Left ventricle myocardium inferior (tissue), 1 donor: Measurements from ENCODE around the gene ZNRD2. TPM values are rescaled to one million over a fixed set of nuclear protein-coding genes. Genes with fewer than 3 reads are reported as not detected.

Experiments used
- DNase-seq: peaks from one replicate; pipeline ENCODE4 v3.0.0-alpha.2; 2020
- H3K27ac ChIP-seq: fragments of 200-600 bp; replicated peaks from 2 replicates; pipeline ENCODE4 v1.8.0; 2021
- H3K27me3 ChIP-seq: fragments of 200-600 bp; 2 replicates; pipeline ENCODE4 v1.8.0; 2021; ENCODE audit warnings: low read depth
- H3K36me3 ChIP-seq: fragments of 200-600 bp; 2 replicates; pipeline ENCODE4 v1.8.0; 2021
- H3K4me1 ChIP-seq: fragments of 200-600 bp; 2 replicates; pipeline ENCODE4 v1.8.0; 2021
- H3K4me3 ChIP-seq: fragments of 200-600 bp; 2 replicates; pipeline ENCODE4 v1.8.0; 2021; ENCODE audit warnings: mild to moderate bottlenecking, moderate library complexity
- H3K9me3 ChIP-seq: fragments of 200-600 bp; replicated peaks from 2 replicates; pipeline ENCODE4 v1.8.0; 2021
- intact Hi-C: fragments of 100-400 bp; cut with micrococcal nuclease; formaldehyde crosslinking; loops from one replicate; pipeline ENCODE4 v1.11.0; 2022
- total RNA-seq: library from RNA; stranded (reverse); fragmentation: NEBNext Ultra II Directional; extraction: Animal tissue kit (Norgen Biotek cat#: 25700); gene quantifications from one replicate; pipeline ENCODE4 v1.2.1, GENCODE V29; 2021
- TF ChIP-seq, protein P1 (sequence below): fragments of 200-600 bp; IDR thresholded peaks from 2 replicates; pipeline ENCODE4 v1.8.0; 2021; ENCODE audit warnings: antibody characterized with exemption, mild to moderate bottlenecking, borderline replicate concordance
- donor health status: DM: no; HTN: yes; CAD: no; lungs with severe emphysema.

The ZNRD2 gene
- total RNA-seq, 1 donor from 2014 or later = 21.1 TPM

GRCh38 chr11:65621460-65621859, 51.2 kb downstream of the ZNRD2 start:
- H3K36me3 ChIP-seq = peaks cover 90% of the 10 kb centered on the region
- TF ChIP-seq, protein P1, sequence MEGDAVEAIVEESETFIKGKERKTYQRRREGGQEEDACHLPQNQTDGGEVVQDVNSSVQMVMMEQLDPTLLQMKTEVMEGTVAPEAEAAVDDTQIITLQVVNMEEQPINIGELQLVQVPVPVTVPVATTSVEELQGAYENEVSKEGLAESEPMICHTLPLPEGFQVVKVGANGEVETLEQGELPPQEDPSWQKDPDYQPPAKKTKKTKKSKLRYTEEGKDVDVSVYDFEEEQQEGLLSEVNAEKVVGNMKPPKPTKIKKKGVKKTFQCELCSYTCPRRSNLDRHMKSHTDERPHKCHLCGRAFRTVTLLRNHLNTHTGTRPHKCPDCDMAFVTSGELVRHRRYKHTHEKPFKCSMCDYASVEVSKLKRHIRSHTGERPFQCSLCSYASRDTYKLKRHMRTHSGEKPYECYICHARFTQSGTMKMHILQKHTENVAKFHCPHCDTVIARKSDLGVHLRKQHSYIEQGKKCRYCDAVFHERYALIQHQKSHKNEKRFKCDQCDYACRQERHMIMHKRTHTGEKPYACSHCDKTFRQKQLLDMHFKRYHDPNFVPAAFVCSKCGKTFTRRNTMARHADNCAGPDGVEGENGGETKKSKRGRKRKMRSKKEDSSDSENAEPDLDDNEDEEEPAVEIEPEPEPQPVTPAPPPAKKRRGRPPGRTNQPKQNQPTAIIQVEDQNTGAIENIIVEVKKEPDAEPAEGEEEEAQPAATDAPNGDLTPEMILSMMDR = no peak
- no peak overlapping the region for H3K27ac ChIP-seq
- H3K4me1 ChIP-seq = peaks cover 23% of the 10 kb centered on the region
- H3K4me3 ChIP-seq = no peak overlapping the region
- no peaks in the 10 kb centered on the region for H3K9me3 ChIP-seq
- DNase-seq = no peak
- H3K27me3 ChIP-seq = no peaks in the 10 kb centered on the region
- intact Hi-C loops = loop anchor here (5.0 kb wide), 1 partner anchor 356 kb away; no protein-coding TSS in a partner anchor

Other genes with a start within 250 kb of the ZNRD2 start
- 40.6 TPM for gene DPF2, start 236.6 kb upstream of the ZNRD2 start, total RNA-seq
- gene TIGD3, start 215.7 kb upstream of the ZNRD2 start, total RNA-seq = 0.44 TPM
- gene SLC25A45, start 187.8 kb upstream of the ZNRD2 start, total RNA-seq = 5.0 TPM
- 8.4 TPM for gene FRMD8, start 183.8 kb upstream of the ZNRD2 start, total RNA-seq
- 405 TPM for gene NEAT1, start 147.7 kb upstream of the ZNRD2 start, total RNA-seq
- gene MALAT1, start 71.4 kb upstream of the ZNRD2 start, total RNA-seq = 6,576 TPM
- gene SCYL1, start 45.4 kb upstream of the ZNRD2 start, total RNA-seq = 60.2 TPM
- 80.3 TPM for gene LTBP3, start 12.1 kb upstream of the ZNRD2 start, total RNA-seq
- gene FAM89B, start 2.1 kb downstream of the ZNRD2 start, total RNA-seq = 40.9 TPM
- 69.5 TPM for gene EHBP1L1, start 5.6 kb downstream of the ZNRD2 start, total RNA-seq
- 0.85 TPM for gene KCNK7, start 25.3 kb downstream of the ZNRD2 start, total RNA-seq
- gene MAP3K11, start 43.7 kb downstream of the ZNRD2 start, total RNA-seq = 32.4 TPM
- 11.9 TPM for gene PCNX3, start 45.3 kb downstream of the ZNRD2 start, total RNA-seq
- 21.0 TPM for gene SIPA1, start 67.6 kb downstream of the ZNRD2 start, total RNA-seq
- 33.8 TPM for gene RELA, start 92.4 kb downstream of the ZNRD2 start, total RNA-seq
- gene KAT5, start 141.8 kb downstream of the ZNRD2 start, total RNA-seq = 47.0 TPM
- gene RNASEH2C, start 150.3 kb downstream of the ZNRD2 start, total RNA-seq = 39.7 TPM
- 5.4 TPM for gene AP5B1, start 210.5 kb downstream of the ZNRD2 start, total RNA-seq
- not detected for gene OVOL1, start 216.6 kb downstream of the ZNRD2 start, total RNA-seq